T47D (cell line): ENCODE measurements around the gene RYK.
A peak's percentile ranks its signal among the peaks of the same experiment; 100 is the strongest.

Source experiments
- DNase-seq, 2 experiments: peaks; one replicate each; pipeline versions ENCODE4 v3.0.0 to v3.0.0-alpha.2; 2011 to 2012; ENCODE audit warnings: low read depth in 1 of 2, low spot score in 1 of 2
- JUND ChIP-seq: IDR thresholded peaks from 2 replicates; pipeline ENCODE4 v1.6.1; 2012; ENCODE audit warnings: low read depth
- in situ Hi-C: cut with HindIII; loops from 2 replicates; pipeline ENCODE4 v1.10.0; 2016; ENCODE audit warnings: low sequenced_read_pairs, low pct_unique_long_range_greater_than_20kb

Gene RYK

GRCh38 chr3:134149286-134149685 is 101.4 kb downstream of the RYK start:
- in situ Hi-C loops, result no loop called here
- DNase-seq, result peak in 1 of 2 experiments; percentile 45

GRCh38 chr3:134148534-134148933 is 102.1 kb downstream of the RYK start:
- DNase-seq, result no peak
- in situ Hi-C loops, result no loop called here
- TF ChIP-seq JUND, result no peak

More at GRCh38 chr3:134149286-134149685, 101.4 kb downstream of the RYK start:
- no peak for TF ChIP-seq JUND

GRCh38 chr3:134147411-134147810 is 103.2 kb downstream of the RYK start:
- no peak for DNase-seq
- in situ Hi-C loops, result no loop called here
- TF ChIP-seq JUND, result no peak

GRCh38 chr3:134146666-134147065 is 104.0 kb downstream of the RYK start:
- DNase-seq, result no peak
- in situ Hi-C loops, result no loop called here
- no peak for TF ChIP-seq JUND

GRCh38 chr3:134145183-134145582 is 105.5 kb downstream of the RYK start:
- in situ Hi-C loops, result no loop called here
- TF ChIP-seq JUND, result no peak
- no peak for DNase-seq

GRCh38 chr3:134144694-134145093 is 106.0 kb downstream of the RYK start:
- DNase-seq, result no peak
- in situ Hi-C loops, result no loop called here
- no peak for TF ChIP-seq JUND

GRCh38 chr3:134143828-134144401 is 106.7 kb downstream of the RYK start:
- DNase-seq, result no peak
- TF ChIP-seq JUND, result no peak
- in situ Hi-C loops, result no loop called here

GRCh38 chr3:134136604-134137003 is 114.1 kb downstream of the RYK start:
- in situ Hi-C loops, result no loop called here
- no peak for TF ChIP-seq JUND
- no peak for DNase-seq

- no peak for TF ChIP-seq JUND
- in situ Hi-C loops, result no loop called here
- DNase-seq, result no peak
Observed at GRCh38 chr3:134134698-134135415, 115.8 kb downstream of the RYK start.

GRCh38 chr3:134134240-134134639 is 116.4 kb downstream of the RYK start:
- TF ChIP-seq JUND, result no peak
- in situ Hi-C loops, result no loop called here
- DNase-seq, result no peak

- DNase-seq, result no peak
- in situ Hi-C loops, result no loop called here
- no peak for TF ChIP-seq JUND
Observed at GRCh38 chr3:134132961-134133360, 117.7 kb downstream of the RYK start.

- TF ChIP-seq JUND, result no peak
- DNase-seq, result peak in 1 of 2 experiments; percentile 31
- in situ Hi-C loops, result no loop called here
Observed at GRCh38 chr3:134126153-134126552, 124.5 kb downstream of the RYK start.

GRCh38 chr3:134114726-134115125 is 135.9 kb downstream of the RYK start:
- no peak for TF ChIP-seq JUND
- DNase-seq, result no peak
- in situ Hi-C loops, result no loop called here

- in situ Hi-C loops, result no loop called here
- no peak for DNase-seq
Observed at GRCh38 chr3:134111616-134112015, 139.0 kb downstream of the RYK start.

More at GRCh38 chr3:134111616-134112015, 139.0 kb downstream of the RYK start:
- TF ChIP-seq JUND, result no peak
